Memory B cell (primary cell): Measurements from ENCODE around the gene SUGCT.
"Not testable (repeated sequence)": the region's sequence is repeated elsewhere in the genome, so short reads cannot be mapped to it uniquely, and the experiment has no call there.

ENCODE experiments used
- ATAC-seq: fragments of 150-1000 bp; cut with Tn5 transposase; 2 replicates; pipeline ENCODE4 v1.10.0; 2021; ENCODE audit warnings: low read depth, mild to moderate bottlenecking, moderate library complexity
- DNase-seq, 2 donors: peaks; one replicate each; pipeline ENCODE4 v3.0.0; 2022; ENCODE audit warnings: low spot score in 2 of 2
- H3K27ac Mint-ChIP-seq: one replicate; pipeline ENCODE4 v1.8.0; 2022; ENCODE audit warnings: mild to moderate bottlenecking, moderate library complexity, mixed read lengths
- H3K27me3 Mint-ChIP-seq: one replicate; pipeline ENCODE4 v1.8.0; 2022; ENCODE audit warnings: mixed read lengths
- H3K36me3 Mint-ChIP-seq: one replicate; pipeline ENCODE4 v1.8.0; 2022; ENCODE audit warnings: mild to moderate bottlenecking, mixed read lengths
- H3K4me1 Mint-ChIP-seq: one replicate; pipeline ENCODE4 v1.8.0; 2022; ENCODE audit warnings: mixed read lengths
- H3K4me3 Mint-ChIP-seq: one replicate; pipeline ENCODE4 v1.8.0; 2022; ENCODE audit warnings: mild to moderate bottlenecking, moderate library complexity, mixed read lengths
- H3K9me3 Mint-ChIP-seq: one replicate; pipeline ENCODE4 v1.8.0; 2022; ENCODE audit warnings: mixed read lengths

Gene SUGCT

GRCh38 chr7:40200791-40201190, 66.0 kb downstream of the SUGCT start:
- DNase-seq (no peak), ATAC-seq (no peak)
- no peak overlapping the region for H3K4me3 Mint-ChIP-seq
- H3K27ac Mint-ChIP-seq: no peak overlapping the region
- no peaks in the 10 kb centered on the region for H3K36me3 Mint-ChIP-seq
- no peaks in the 10 kb centered on the region for H3K4me1 Mint-ChIP-seq
- no peaks in the 10 kb centered on the region for H3K9me3 Mint-ChIP-seq
- H3K27me3 Mint-ChIP-seq: peaks cover 1% of the 10 kb centered on the region

- DNase-seq (no peak), ATAC-seq (no peak)
- Mint-ChIP-seq H3K36me3 (no peaks in the 10 kb centered on the region), H3K4me3 (no peak overlapping the region), H3K27me3 (peaks cover 1% of the 10 kb centered on the region), H3K4me1 (no peaks in the 10 kb centered on the region), H3K9me3 (no peaks in the 10 kb centered on the region), H3K27ac (no peak overlapping the region)
Measured at GRCh38 chr7:40202851-40203250, 68.0 kb downstream of the SUGCT start.

- no peak for DNase-seq
- H3K27ac Mint-ChIP-seq: no peak overlapping the region
- H3K36me3 Mint-ChIP-seq: no peaks in the 10 kb centered on the region
- H3K27me3 Mint-ChIP-seq: peaks cover 1% of the 10 kb centered on the region
- H3K4me1 Mint-ChIP-seq: no peaks in the 10 kb centered on the region
- H3K4me3 Mint-ChIP-seq: no peak overlapping the region
- no peak for ATAC-seq
- H3K9me3 Mint-ChIP-seq: no peaks in the 10 kb centered on the region
Measured at GRCh38 chr7:40204581-40204980, 69.8 kb downstream of the SUGCT start.

GRCh38 chr7:40205992-40206391, 71.2 kb downstream of the SUGCT start:
- Mint-ChIP-seq H3K4me1 (no peaks in the 10 kb centered on the region), H3K9me3 (no peaks in the 10 kb centered on the region), H3K27me3 (peaks cover under 1% of the 10 kb centered on the region), H3K36me3 (no peaks in the 10 kb centered on the region), H3K27ac (no peak overlapping the region), H3K4me3 (no peak overlapping the region)
- ATAC-seq: no peak
- DNase-seq: no peak

GRCh38 chr7:40211276-40212003, 76.6 kb downstream of the SUGCT start:
- Mint-ChIP-seq H3K4me3 (no peak overlapping the region), H3K27me3 (no peaks in the 10 kb centered on the region), H3K36me3 (no peaks in the 10 kb centered on the region), H3K4me1 (no peaks in the 10 kb centered on the region), H3K27ac (no peak overlapping the region), H3K9me3 (no peaks in the 10 kb centered on the region)
- ATAC-seq: no peak
- DNase-seq: no peak

- no peak for DNase-seq
- no peaks in the 10 kb centered on the region for H3K36me3 Mint-ChIP-seq
- H3K4me3 Mint-ChIP-seq: no peak overlapping the region
- ATAC-seq: no peak
- no peak overlapping the region for H3K27ac Mint-ChIP-seq
- H3K9me3 Mint-ChIP-seq: no peaks in the 10 kb centered on the region
- H3K4me1 Mint-ChIP-seq: no peaks in the 10 kb centered on the region
- no peaks in the 10 kb centered on the region for H3K27me3 Mint-ChIP-seq
Measured at GRCh38 chr7:40213291-40213690, 78.5 kb downstream of the SUGCT start.

- ATAC-seq: no peak
- DNase-seq: no peak
- no peak overlapping the region for H3K27ac Mint-ChIP-seq
- H3K27me3 Mint-ChIP-seq: no peaks in the 10 kb centered on the region
- no peaks in the 10 kb centered on the region for H3K4me1 Mint-ChIP-seq
- H3K36me3 Mint-ChIP-seq: no peaks in the 10 kb centered on the region
- H3K9me3 Mint-ChIP-seq: peaks cover under 1% of the 10 kb centered on the region
- H3K4me3 Mint-ChIP-seq: no peak overlapping the region
Measured at GRCh38 chr7:40213856-40214255, 79.1 kb downstream of the SUGCT start.

- H3K27ac Mint-ChIP-seq, H3K4me1 Mint-ChIP-seq, H3K36me3 Mint-ChIP-seq, H3K4me3 Mint-ChIP-seq, DNase-seq, H3K27me3 Mint-ChIP-seq, H3K9me3 Mint-ChIP-seq, ATAC-seq: not testable (repeated sequence)
Measured at GRCh38 chr7:40218612-40219011, 83.8 kb downstream of the SUGCT start.

GRCh38 chr7:40219917-40220316, 85.1 kb downstream of the SUGCT start:
- DNase-seq (no peak), ATAC-seq (no peak)
- no peak overlapping the region for H3K4me3 Mint-ChIP-seq
- H3K27ac Mint-ChIP-seq: no peak overlapping the region
- H3K9me3 Mint-ChIP-seq: peaks cover 1% of the 10 kb centered on the region
- no peaks in the 10 kb centered on the region for H3K4me1 Mint-ChIP-seq
- no peaks in the 10 kb centered on the region for H3K27me3 Mint-ChIP-seq
- no peaks in the 10 kb centered on the region for H3K36me3 Mint-ChIP-seq

GRCh38 chr7:40220421-40220911, 85.7 kb downstream of the SUGCT start:
- Mint-ChIP-seq H3K9me3 (peaks cover 1% of the 10 kb centered on the region), H3K4me3 (no peak overlapping the region), H3K27ac (no peak overlapping the region), H3K4me1 (no peaks in the 10 kb centered on the region), H3K36me3 (no peaks in the 10 kb centered on the region), H3K27me3 (no peaks in the 10 kb centered on the region)
- no peak for DNase-seq
- ATAC-seq: no peak

- H3K4me1 Mint-ChIP-seq: no peaks in the 10 kb centered on the region
- H3K9me3 Mint-ChIP-seq: peaks cover 1% of the 10 kb centered on the region
- no peak overlapping the region for H3K27ac Mint-ChIP-seq
Measured at GRCh38 chr7:40221836-40222235, 87.0 kb downstream of the SUGCT start.

GRCh38 chr7:40223451-40224127, 88.8 kb downstream of the SUGCT start:
- H3K27ac Mint-ChIP-seq: no peak overlapping the region
- DNase-seq: no peak
- ATAC-seq: no peak
- H3K27me3 Mint-ChIP-seq: no peaks in the 10 kb centered on the region
- H3K36me3 Mint-ChIP-seq: no peaks in the 10 kb centered on the region
- H3K9me3 Mint-ChIP-seq: peaks cover 1% of the 10 kb centered on the region
- H3K4me1 Mint-ChIP-seq: no peaks in the 10 kb centered on the region
- no peak overlapping the region for H3K4me3 Mint-ChIP-seq

More at GRCh38 chr7:40221836-40222235, 87.0 kb downstream of the SUGCT start:
- DNase-seq (no peak), ATAC-seq (no peak)
- Mint-ChIP-seq H3K27me3 (no peaks in the 10 kb centered on the region), H3K36me3 (no peaks in the 10 kb centered on the region), H3K4me3 (no peak overlapping the region)

- no peak for DNase-seq
- no peaks in the 10 kb centered on the region for H3K9me3 Mint-ChIP-seq
- no peaks in the 10 kb centered on the region for H3K36me3 Mint-ChIP-seq
- H3K27ac Mint-ChIP-seq: no peak overlapping the region
- no peaks in the 10 kb centered on the region for H3K27me3 Mint-ChIP-seq
- no peak for ATAC-seq
- H3K4me3 Mint-ChIP-seq: no peak overlapping the region
- H3K4me1 Mint-ChIP-seq: peaks cover 2% of the 10 kb centered on the region
Measured at GRCh38 chr7:40230101-40230500, 95.3 kb downstream of the SUGCT start.

GRCh38 chr7:40231796-40232195, 97.0 kb downstream of the SUGCT start:
- Mint-ChIP-seq H3K4me3 (no peak overlapping the region), H3K27me3 (no peaks in the 10 kb centered on the region), H3K36me3 (no peaks in the 10 kb centered on the region), H3K9me3 (no peaks in the 10 kb centered on the region), H3K4me1 (peaks cover 2% of the 10 kb centered on the region), H3K27ac (no peak overlapping the region)
- DNase-seq (no peak), ATAC-seq (no peak)
